Effector memory CD4-positive, alpha-beta T cell (primary cell): ENCODE results near the gene CDH4.

Experiments
- DNase-seq, 3 donors: peaks; one replicate each; pipeline ENCODE4 v3.0.0-alpha.2; 2020
- H3K27ac ChIP-seq: 2 replicates; pipeline ENCODE4 v1.7.0; 2013; ENCODE audit warnings: mild to moderate bottlenecking, low read length, moderate library complexity; ENCODE audit not compliant: insufficient read depth, poor library complexity, severe bottlenecking
- H3K27me3 ChIP-seq: replicated peaks from 2 replicates; pipeline ENCODE4 v1.7.0; 2013; ENCODE audit warnings: mild to moderate bottlenecking, low read length; ENCODE audit not compliant: insufficient read depth, control insufficient read depth, poor library complexity, severe bottlenecking
- H3K36me3 ChIP-seq: 2 replicates; pipeline ENCODE4 v1.7.0; 2013; ENCODE audit warnings: mild to moderate bottlenecking, low read length, moderate library complexity; ENCODE audit not compliant: control insufficient read depth, insufficient read depth
- H3K4me1 ChIP-seq: 2 replicates; pipeline ENCODE4 v1.7.0; 2013; ENCODE audit warnings: low read length, mild to moderate bottlenecking; ENCODE audit not compliant: control insufficient read depth, insufficient read depth, poor library complexity, severe bottlenecking
- H3K4me3 ChIP-seq: 2 replicates; pipeline ENCODE4 v1.7.0; 2013; ENCODE audit warnings: low read length, low read depth, mild to moderate bottlenecking; ENCODE audit not compliant: insufficient read depth, poor library complexity, severe bottlenecking
- H3K9me3 ChIP-seq: 2 replicates; pipeline ENCODE4 v1.7.0; 2013; ENCODE audit warnings: mild to moderate bottlenecking, low read length, moderate library complexity; ENCODE audit not compliant: control insufficient read depth

CDH4 gene

GRCh38 chr20:61321481-61321880 is 69.4 kb downstream of the CDH4 start:
- Histone ChIP-seq H3K36me3 (no peaks in the 10 kb centered on the region), H3K4me3 (no peak overlapping the region), H3K4me1 (no peaks in the 10 kb centered on the region), H3K27me3 (no peaks in the 10 kb centered on the region), H3K9me3 (no peaks in the 10 kb centered on the region), H3K27ac (no peak overlapping the region)
- DNase-seq: no peak

GRCh38 chr20:61322151-61322865 is 70.2 kb downstream of the CDH4 start:
- Histone ChIP-seq H3K9me3 (no peaks in the 10 kb centered on the region), H3K4me3 (no peak overlapping the region), H3K4me1 (no peaks in the 10 kb centered on the region), H3K36me3 (no peaks in the 10 kb centered on the region), H3K27ac (no peak overlapping the region), H3K27me3 (no peaks in the 10 kb centered on the region)
- no peak for DNase-seq

GRCh38 chr20:61324906-61325305 is 72.8 kb downstream of the CDH4 start:
- Histone ChIP-seq H3K9me3 (no peaks in the 10 kb centered on the region), H3K27ac (no peak overlapping the region), H3K27me3 (no peaks in the 10 kb centered on the region), H3K36me3 (no peaks in the 10 kb centered on the region), H3K4me1 (no peaks in the 10 kb centered on the region), H3K4me3 (no peak overlapping the region)
- DNase-seq: no peak

GRCh38 chr20:61325718-61326117 is 73.7 kb downstream of the CDH4 start:
- Histone ChIP-seq H3K27ac (no peak overlapping the region), H3K36me3 (no peaks in the 10 kb centered on the region), H3K4me3 (no peak overlapping the region), H3K27me3 (no peaks in the 10 kb centered on the region), H3K4me1 (no peaks in the 10 kb centered on the region), H3K9me3 (no peaks in the 10 kb centered on the region)
- DNase-seq: no peak

- no peaks in the 10 kb centered on the region for H3K4me1 ChIP-seq
- no peaks in the 10 kb centered on the region for H3K27me3 ChIP-seq
- H3K4me3 ChIP-seq: no peak overlapping the region
- no peak overlapping the region for H3K27ac ChIP-seq
- no peaks in the 10 kb centered on the region for H3K9me3 ChIP-seq
- no peaks in the 10 kb centered on the region for H3K36me3 ChIP-seq
- DNase-seq: no peak
Measured at GRCh38 chr20:61328911-61329558, 77.0 kb downstream of the CDH4 start.

- DNase-seq: no peak
- no peaks in the 10 kb centered on the region for H3K36me3 ChIP-seq
- H3K27me3 ChIP-seq: no peaks in the 10 kb centered on the region
- no peaks in the 10 kb centered on the region for H3K9me3 ChIP-seq
- H3K4me3 ChIP-seq: no peak overlapping the region
- no peak overlapping the region for H3K27ac ChIP-seq
- no peaks in the 10 kb centered on the region for H3K4me1 ChIP-seq
Measured at GRCh38 chr20:61330441-61330840, 78.4 kb downstream of the CDH4 start.

GRCh38 chr20:61331543-61331942 is 79.5 kb downstream of the CDH4 start:
- no peaks in the 10 kb centered on the region for H3K4me1 ChIP-seq
- no peaks in the 10 kb centered on the region for H3K36me3 ChIP-seq
- H3K27ac ChIP-seq: no peak overlapping the region
- H3K27me3 ChIP-seq: no peaks in the 10 kb centered on the region
- no peak for DNase-seq
- H3K4me3 ChIP-seq: no peak overlapping the region
- H3K9me3 ChIP-seq: no peaks in the 10 kb centered on the region

- Histone ChIP-seq H3K9me3 (no peaks in the 10 kb centered on the region), H3K4me3 (no peak overlapping the region), H3K27me3 (no peaks in the 10 kb centered on the region), H3K4me1 (no peaks in the 10 kb centered on the region), H3K27ac (no peak overlapping the region), H3K36me3 (no peaks in the 10 kb centered on the region)
- DNase-seq: no peak
Measured at GRCh38 chr20:61332016-61332975, 80.2 kb downstream of the CDH4 start.

GRCh38 chr20:61333484-61334108 is 81.5 kb downstream of the CDH4 start:
- DNase-seq: no peak
- no peaks in the 10 kb centered on the region for H3K9me3 ChIP-seq
- H3K27me3 ChIP-seq: no peaks in the 10 kb centered on the region
- H3K27ac ChIP-seq: no peak overlapping the region
- no peaks in the 10 kb centered on the region for H3K36me3 ChIP-seq
- no peak overlapping the region for H3K4me3 ChIP-seq
- no peaks in the 10 kb centered on the region for H3K4me1 ChIP-seq
